IPS-NIHi11 (cell line): ENCODE results near the gene RTN4IP1.

ENCODE experiments used
- DNase-seq: peaks from one replicate; pipeline ENCODE4 v3.0.0; 2012; ENCODE audit warnings: mixed read lengths, low spot score

RTN4IP1 gene, protein sequence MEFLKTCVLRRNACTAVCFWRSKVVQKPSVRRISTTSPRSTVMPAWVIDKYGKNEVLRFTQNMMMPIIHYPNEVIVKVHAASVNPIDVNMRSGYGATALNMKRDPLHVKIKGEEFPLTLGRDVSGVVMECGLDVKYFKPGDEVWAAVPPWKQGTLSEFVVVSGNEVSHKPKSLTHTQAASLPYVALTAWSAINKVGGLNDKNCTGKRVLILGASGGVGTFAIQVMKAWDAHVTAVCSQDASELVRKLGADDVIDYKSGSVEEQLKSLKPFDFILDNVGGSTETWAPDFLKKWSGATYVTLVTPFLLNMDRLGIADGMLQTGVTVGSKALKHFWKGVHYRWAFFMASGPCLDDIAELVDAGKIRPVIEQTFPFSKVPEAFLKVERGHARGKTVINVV

GRCh38 chr6:106629103-106629858 lies at the start of gene RTN4IP1, which contains the start of gene QRSL1:
RTN4IP1 (minus strand) TSS chr6:106629498; CDS start chr6:106629021, 477 bp downstream.
QRSL1 (plus strand) TSS chr6:106629578; CDS start chr6:106629682, 104 bp downstream.
- peak; percentile 98 for DNase-seq

DNA sequence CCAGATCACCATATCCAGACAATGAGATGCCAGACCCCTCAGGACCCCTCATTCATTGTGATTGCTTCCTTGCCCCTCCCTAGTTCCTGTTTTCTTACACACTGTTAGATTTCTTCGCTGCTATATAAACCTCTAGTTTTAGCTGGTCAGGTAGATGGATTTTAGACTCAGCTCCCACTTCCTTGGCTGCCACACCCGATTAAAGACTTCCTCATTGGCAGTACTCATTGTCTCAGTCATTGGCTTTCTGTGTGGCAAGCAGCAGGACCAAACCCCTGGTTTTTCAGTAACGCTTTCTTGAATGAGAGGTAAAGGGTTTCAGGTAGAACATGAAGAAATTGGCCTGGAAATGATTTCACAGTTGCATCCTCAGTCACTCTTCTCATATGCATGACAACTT lies 48.0 kb upstream of the RTN4IP1 start:
- no peak for DNase-seq

GRCh38 chr6:106674541-106675229 lies 45.4 kb upstream of the RTN4IP1 start:
- no peak for DNase-seq

GRCh38 chr6:106671651-106672050 lies 42.4 kb upstream of the RTN4IP1 start:
- no peak for DNase-seq

DNA sequence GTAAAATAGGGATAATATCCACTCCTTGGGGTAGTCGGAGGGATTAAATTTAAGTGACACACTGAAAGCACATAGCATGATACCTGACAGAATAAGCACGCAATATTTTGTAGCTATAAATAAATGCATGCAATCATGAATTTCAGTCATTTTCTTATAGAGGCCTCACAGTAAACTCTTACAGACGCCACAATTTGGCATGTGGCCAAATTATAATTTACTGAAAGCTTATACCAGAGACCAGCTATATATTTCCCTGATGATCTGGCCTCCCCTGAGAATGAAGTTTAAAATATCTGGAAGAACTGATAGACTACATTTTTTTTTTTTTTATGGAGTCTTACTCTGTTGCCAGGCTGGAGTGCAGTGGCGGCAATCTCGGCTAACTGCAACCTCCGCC lies 40.9 kb upstream of the RTN4IP1 start:
- no peak for DNase-seq

DNA sequence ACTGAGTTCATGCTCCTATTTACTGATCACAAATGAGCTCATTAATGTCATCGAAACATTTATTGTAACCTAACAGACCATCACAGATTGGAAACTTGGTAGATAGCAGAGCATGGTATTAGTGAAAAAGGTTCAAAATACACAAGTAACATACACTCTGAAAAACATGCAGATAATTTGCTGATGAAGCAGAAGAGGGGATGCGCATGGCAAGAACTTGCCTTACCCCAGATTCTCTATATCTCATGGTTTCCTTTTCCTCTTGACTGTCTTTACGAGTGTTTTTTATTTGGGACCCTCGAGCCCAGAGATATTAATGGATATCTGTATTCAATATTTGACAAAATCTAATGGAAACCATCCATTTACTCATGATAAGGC lies 37.7 kb upstream of the RTN4IP1 start:
- DNase-seq = no peak

DNA sequence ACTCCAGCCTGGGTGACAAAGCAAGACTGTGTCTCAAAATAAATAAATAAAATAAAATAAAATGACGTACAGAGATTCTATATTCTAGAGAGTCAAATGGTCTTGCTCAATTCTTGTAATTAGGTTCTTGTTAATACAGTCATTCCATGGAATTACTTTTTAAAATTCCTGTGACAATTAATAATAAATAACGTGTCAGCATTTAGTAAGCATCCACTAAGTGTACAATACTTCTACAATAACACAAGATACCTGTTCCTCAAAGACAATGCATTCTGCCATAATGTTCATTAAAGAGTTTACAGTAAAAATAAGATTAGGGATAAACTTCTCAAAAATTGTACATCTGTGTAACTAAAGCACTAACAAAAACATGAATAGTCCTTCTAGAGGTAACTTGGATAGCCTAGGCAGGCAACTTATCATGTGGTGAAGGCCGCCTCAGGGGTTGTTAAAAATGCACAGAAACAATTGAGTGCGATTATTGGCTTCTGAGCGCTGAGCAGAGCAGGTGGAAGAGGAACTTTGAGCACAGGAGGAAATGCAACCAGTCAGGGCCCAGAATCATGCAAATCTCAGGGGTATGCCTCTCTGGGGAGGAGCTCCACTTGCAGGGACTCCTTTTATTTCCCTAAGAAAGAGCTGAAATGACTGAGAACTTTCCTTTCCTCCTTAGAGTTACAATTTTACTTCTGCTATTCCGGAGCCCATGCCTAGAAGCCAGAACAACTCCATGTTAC lies 37.2 kb upstream of the RTN4IP1 start:
- peak; percentile 20 for DNase-seq

GRCh38 chr6:106662458-106662857 lies 33.2 kb upstream of the RTN4IP1 start:
- DNase-seq = no peak

DNA sequence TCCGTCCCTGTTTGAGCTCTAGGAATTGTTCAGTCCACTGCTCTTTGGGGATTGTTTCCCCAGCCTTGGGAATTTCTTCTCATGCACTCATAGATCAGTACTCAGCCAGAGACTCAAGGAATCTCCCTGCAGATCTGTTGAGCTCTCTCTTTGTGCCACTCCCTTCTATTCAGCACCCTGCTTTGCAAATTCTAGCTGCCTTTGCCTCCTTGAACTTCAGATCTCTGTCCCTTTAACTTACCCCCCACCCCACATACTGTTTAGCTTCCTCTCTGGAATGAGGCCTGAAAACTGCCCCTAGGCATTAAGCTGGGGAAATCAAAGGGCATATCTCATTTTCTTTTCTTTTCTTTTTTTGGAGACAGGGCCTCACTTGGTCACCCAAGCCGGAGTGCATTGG lies 30.6 kb upstream of the RTN4IP1 start:
- peak; percentile 9 for DNase-seq

GRCh38 chr6:106658469-106658868 lies 29.2 kb upstream of the RTN4IP1 start:
- DNase-seq = no peak

DNA sequence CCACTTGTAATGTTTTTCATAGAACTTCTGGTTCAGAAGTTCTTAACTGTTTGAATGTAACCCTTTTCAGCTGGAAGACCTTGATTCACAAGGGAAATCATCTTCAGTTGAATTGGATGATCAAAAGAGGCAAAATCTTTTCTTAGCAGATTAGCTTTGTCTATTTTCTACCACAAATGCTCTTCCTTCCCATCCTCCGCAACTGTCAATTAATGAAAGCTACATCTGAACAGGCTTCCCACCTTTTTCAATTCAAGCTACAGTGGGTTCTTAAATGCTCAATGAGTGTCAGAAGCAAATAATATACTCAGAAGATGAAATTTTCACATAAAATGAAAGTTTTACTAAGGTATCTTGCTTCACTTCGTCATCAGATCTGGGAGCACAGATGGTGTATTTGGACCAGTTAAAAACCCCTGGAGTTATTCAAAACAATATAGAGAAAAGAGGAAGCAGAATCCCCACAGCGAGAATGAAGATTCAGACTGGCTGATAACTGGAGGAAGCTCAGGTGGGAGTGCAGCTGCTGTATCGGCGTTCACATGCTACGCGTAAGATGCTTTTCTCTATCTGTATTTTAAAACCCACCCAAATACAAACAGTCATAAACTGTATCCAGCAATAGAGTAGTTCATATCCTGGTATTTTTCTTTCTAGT lies 19.5 kb upstream of the RTN4IP1 start:
- no peak for DNase-seq

- no peak for DNase-seq
Measured at GRCh38 chr6:106643061-106643460, 13.8 kb upstream of the RTN4IP1 start.

DNA sequence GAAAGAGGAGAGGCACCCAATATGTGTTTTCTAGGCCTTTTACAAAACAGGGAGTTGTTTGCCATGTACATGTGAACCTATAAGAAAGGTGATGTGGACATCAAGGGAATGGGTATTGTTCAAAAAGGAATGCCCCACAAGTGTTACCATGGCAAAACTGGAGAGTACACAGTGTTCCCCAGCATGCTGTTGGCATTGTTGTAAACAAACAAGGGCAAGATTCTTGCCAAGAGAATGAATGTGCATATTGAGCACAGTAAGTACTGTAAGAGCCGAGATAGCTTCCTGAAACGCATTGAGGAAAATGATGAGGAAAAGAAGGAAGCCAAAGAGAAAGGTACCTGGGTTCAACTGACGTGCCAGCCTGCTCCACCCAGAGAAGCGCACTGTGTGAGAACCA lies 13.2 kb upstream of the RTN4IP1 start:
- DNase-seq = no peak

GRCh38 chr6:106639812-106640211 lies 10.5 kb upstream of the RTN4IP1 start:
- DNase-seq = no peak

GRCh38 chr6:106637717-106638341 lies 8.5 kb upstream of the RTN4IP1 start:
- DNase-seq = no peak

GRCh38 chr6:106637051-106637716 lies 7.9 kb upstream of the RTN4IP1 start:
- DNase-seq = no peak

GRCh38 chr6:106634565-106634964 lies 5.3 kb upstream of the RTN4IP1 start:
- no peak for DNase-seq

DNA sequence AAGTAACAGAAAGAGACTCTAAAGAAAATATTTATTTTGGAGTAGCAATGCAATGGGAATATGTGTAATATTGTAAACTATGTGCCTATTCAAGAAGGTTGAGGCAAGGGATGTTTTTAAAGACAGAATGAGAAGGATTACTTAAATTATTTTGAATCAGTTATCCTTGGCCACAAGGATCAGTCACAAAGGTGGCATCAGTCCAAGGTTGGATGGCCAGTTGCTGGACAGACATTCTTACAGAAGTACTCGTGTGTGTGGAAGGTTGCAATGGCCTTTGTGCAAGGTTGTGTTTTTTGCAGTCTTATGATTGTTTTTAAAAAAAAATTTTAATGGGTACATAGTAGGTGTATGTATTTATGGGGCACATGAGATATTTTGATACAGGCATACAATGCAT lies 2.0 kb upstream of the RTN4IP1 start:
- no peak for DNase-seq

- no peak for DNase-seq
Measured at GRCh38 chr6:106630366-106630765, 1.1 kb upstream of the RTN4IP1 start.

DNA sequence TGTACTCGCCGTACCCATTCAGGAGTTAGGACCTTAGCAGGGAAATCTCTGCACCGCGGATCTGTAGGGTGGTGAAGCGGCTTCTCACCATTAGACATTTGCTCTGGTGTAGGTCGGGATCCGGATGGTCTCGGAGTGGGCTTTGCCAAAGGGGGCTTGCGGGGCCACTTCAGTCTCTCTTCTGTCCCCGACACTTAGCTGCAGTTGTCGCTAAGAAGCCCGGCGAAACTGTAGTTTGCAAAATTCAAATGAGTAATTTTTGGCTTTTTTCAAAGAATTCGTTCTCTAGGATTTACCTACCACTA lies 513 bp upstream of the RTN4IP1 start:
- DNase-seq = no peak

DNA sequence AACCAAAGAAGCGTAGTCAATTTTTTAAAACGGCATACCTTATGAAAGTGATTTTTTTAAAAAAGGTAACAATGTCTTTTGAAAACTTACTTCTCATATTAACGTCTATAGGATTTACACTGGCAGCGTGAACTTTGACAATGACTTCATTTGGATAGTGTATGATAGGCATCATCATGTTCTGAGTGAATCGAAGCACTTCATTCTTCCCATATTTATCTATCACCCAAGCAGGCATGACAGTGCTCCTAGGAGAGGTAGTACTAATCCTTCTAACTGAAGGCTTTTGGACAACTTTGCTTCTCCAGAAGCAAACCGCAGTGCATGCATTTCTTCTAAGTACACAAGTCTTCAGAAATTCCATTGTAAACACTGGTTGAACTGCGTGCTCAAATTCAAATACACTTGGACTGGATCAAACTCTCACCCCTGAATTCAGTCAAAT lies 618 bp downstream of the RTN4IP1 start:
- DNase-seq = no peak
